CD4-positive, alpha-beta memory T cell (primary cell): ENCODE results near the gene PYDC1. TPM values are rescaled to one million over a fixed set of nuclear protein-coding genes. Genes with fewer than 3 reads are reported as not detected.

Source experiments
- CTCF ChIA-PET: fragments of 350-600 bp; sonication (Branson Sonifier 250); formaldehyde crosslinking; loops from one replicate; lab custom pipeline; 2021; ENCODE audit warnings: inconsistent platforms; ENCODE audit not compliant: partially characterized antibody; lab: Charles Lee
- POLR2A ChIA-PET: fragments of 350-600 bp; sonication (Branson Sonifier 250); formaldehyde crosslinking; loops from one replicate; lab custom pipeline; 2021; ENCODE audit not compliant: partially characterized antibody; lab: Charles Lee
- DNase-seq, 5 donors: peaks; one replicate each; pipeline versions ENCODE4 v3.0.0 to v3.0.0-alpha.2; 2020 to 2022; ENCODE audit warnings: mixed read lengths in 1 of 5
- H3K27ac ChIP-seq: one replicate; pipeline ENCODE4 v1.7.0; 2013; ENCODE audit warnings: low read depth, low read length
- H3K27me3 ChIP-seq: 2 replicates; pipeline ENCODE4 v1.7.0; 2013; ENCODE audit warnings: mild to moderate bottlenecking, low read length, moderate library complexity; ENCODE audit not compliant: insufficient read depth
- H3K36me3 ChIP-seq: 2 replicates; pipeline ENCODE4 v1.7.0; 2013; ENCODE audit warnings: mild to moderate bottlenecking, low read length, moderate library complexity; ENCODE audit not compliant: insufficient read depth
- H3K4me1 ChIP-seq: 2 replicates; pipeline ENCODE4 v1.7.0; 2013; ENCODE audit warnings: mild to moderate bottlenecking, low read length, moderate library complexity; ENCODE audit not compliant: insufficient read depth
- H3K4me3 ChIP-seq, 2 donors: one replicate each; pipeline ENCODE4 v1.7.0; 2013; ENCODE audit warnings: low read length in 2 of 2, mild to moderate bottlenecking in 1 of 2
- H3K9me3 ChIP-seq, 2 donors: one replicate each; pipeline ENCODE4 v1.7.0; 2013; ENCODE audit warnings: low read length in 2 of 2, control low read depth in 1 of 2; ENCODE audit not compliant: control insufficient read depth in 1 of 2
- H3K27ac Mint-ChIP-seq, 7 donors: one replicate each; pipeline ENCODE4 v1.8.0; 2020 to 2021; ENCODE audit warnings: mixed read lengths in 7 of 7, mild to moderate bottlenecking in 6 of 7, inconsistent platforms in 3 of 7, moderate library complexity in 3 of 7
- H3K27me3 Mint-ChIP-seq, 2 donors: one replicate each; pipeline ENCODE4 v1.8.0; 2020 to 2021; ENCODE audit warnings: mixed read lengths in 2 of 2
- H3K36me3 Mint-ChIP-seq, 2 donors: one replicate each; pipeline ENCODE4 v1.8.0; 2020 to 2021; ENCODE audit warnings: mixed read lengths in 2 of 2, inconsistent platforms in 1 of 2, mild to moderate bottlenecking in 1 of 2
- H3K4me1 Mint-ChIP-seq, 4 donors: one replicate each; pipeline ENCODE4 v1.8.0; 2020 to 2021; ENCODE audit warnings: mixed read lengths in 4 of 4, mild to moderate bottlenecking in 1 of 4
- H3K4me3 Mint-ChIP-seq, 8 donors: one replicate each; pipeline ENCODE4 v1.8.0; 2020 to 2021; ENCODE audit warnings: mixed read lengths in 8 of 8, mild to moderate bottlenecking in 7 of 8, moderate library complexity in 6 of 8, inconsistent platforms in 3 of 8
- H3K9me3 Mint-ChIP-seq, 8 donors: one replicate each; pipeline ENCODE4 v1.8.0; 2020 to 2021; ENCODE audit warnings: mixed read lengths in 8 of 8, mild to moderate bottlenecking in 5 of 8, inconsistent platforms in 3 of 8, moderate library complexity in 1 of 8
- intact Hi-C: fragments of 100-400 bp; cut with micrococcal nuclease; formaldehyde crosslinking; loops from one replicate; pipeline ENCODE4 v1.15.1; 2023
- polyA plus RNA-seq, 2 donors: library from polyadenylated mRNA; unstranded; fragments of 300-500 nt; fragmentation: Illumina TruSeq; gene quantifications; one replicate each; pipeline ENCODE4 v1.2.3, GENCODE V29; 2021
- total RNA-seq, 2 experiments: library from RNA; stranded (reverse); gene quantifications; one replicate each; pipeline ENCODE4 v1.2.3, GENCODE V29; 2021

Gene PYDC1
- total and polyA plus RNA-seq, 4 experiments from 2014 or later: not detected

- no peak overlapping the region for H3K4me3 ChIP-seq
- no peaks in the 10 kb centered on the region for H3K36me3 ChIP-seq
- no peak overlapping the region for H3K4me3 Mint-ChIP-seq
- H3K9me3 ChIP-seq: no peaks in the 10 kb centered on the region
- H3K9me3 Mint-ChIP-seq: no peaks in the 10 kb centered on the region
- ChIA-PET CTCF (no interaction called here), POLR2A (no interaction called here)
- intact Hi-C loops: no loop called here
- H3K27ac Mint-ChIP-seq: no peak overlapping the region
- no peak for DNase-seq
- peaks cover 13% of the 10 kb centered on the region for H3K27me3 ChIP-seq
- peaks cover 3 to 6% (median 4%) of the 10 kb centered on the region in 4 donors for H3K4me1 Mint-ChIP-seq
- H3K27me3 Mint-ChIP-seq: peaks cover 19 to 27% of the 10 kb centered on the region in 2 donors
- H3K4me1 ChIP-seq: peaks cover 7% of the 10 kb centered on the region
- no peaks in the 10 kb centered on the region for H3K36me3 Mint-ChIP-seq
- no peak overlapping the region for H3K27ac ChIP-seq
Measured at GRCh38 chr16:31221357-31222160, 4.6 kb upstream of the PYDC1 start.

- intact Hi-C loops: no loop called here
- Histone ChIP-seq H3K27me3 (peaks cover 26% of the 10 kb centered on the region), H3K9me3 (no peaks in the 10 kb centered on the region), H3K36me3 (no peaks in the 10 kb centered on the region), H3K4me1 (peaks cover 23% of the 10 kb centered on the region), H3K4me3 (no peak overlapping the region), H3K27ac (no peak overlapping the region)
- POLR2A ChIA-PET: no interaction called here
- Mint-ChIP-seq H3K27me3 (peaks cover 29 to 38% of the 10 kb centered on the region in 2 donors), H3K27ac (no peak overlapping the region), H3K4me1 (peaks cover 10 to 18% (median 14%) of the 10 kb centered on the region in 4 donors), H3K36me3 (no peaks in the 10 kb centered on the region), H3K9me3 (peaks cover 0 to 2% (median 0%) of the 10 kb centered on the region in 8 donors), H3K4me3 (no peak overlapping the region)
- CTCF ChIA-PET: no interaction called here
- DNase-seq: no peak
Measured at GRCh38 chr16:31219154-31219741, 2.3 kb upstream of the PYDC1 start.

GRCh38 chr16:31217136-31217530, 198 bp upstream of the PYDC1 start:
- Mint-ChIP-seq H3K27ac (no peak overlapping the region), H3K4me3 (peak overlapping the region; percentile 45 to 81 (median 74)), H3K4me1 (peaks cover 10 to 22% (median 14%) of the 10 kb centered on the region in 4 donors), H3K9me3 (peaks cover 0 to 2% (median 0%) of the 10 kb centered on the region in 8 donors), H3K36me3 (no peaks in the 10 kb centered on the region), H3K27me3 (peaks cover 32 to 44% of the 10 kb centered on the region in 2 donors)
- ChIA-PET CTCF (no interaction called here), POLR2A (interaction anchor here (1.4 to 3.7 kb wide), 2 partner anchors 15 to 37 kb away, joined by 6 to 31 read pairs; partner anchors contain the start of genes FUS and PYCARD)
- no peak overlapping the region for H3K27ac ChIP-seq
- H3K36me3 ChIP-seq: no peaks in the 10 kb centered on the region
- intact Hi-C loops: no loop called here
- DNase-seq: no peak
- H3K4me3 ChIP-seq: peak overlapping the region; percentile 11 to 28
- no peaks in the 10 kb centered on the region for H3K9me3 ChIP-seq
- peaks cover 23% of the 10 kb centered on the region for H3K4me1 ChIP-seq
- peaks cover 26% of the 10 kb centered on the region for H3K27me3 ChIP-seq

GRCh38 chr16:31215287-31216162, 1.4 kb downstream of the PYDC1 start:
- peaks cover 26% of the 10 kb centered on the region for H3K27me3 ChIP-seq
- no peaks in the 10 kb centered on the region for H3K36me3 ChIP-seq
- peak in 2 of 5 donors; percentile 14 to 58 for DNase-seq
- H3K4me3 ChIP-seq: peak overlapping the region in 1 of 2 donors; percentile 38
- POLR2A ChIA-PET: interaction anchor here (1.1 to 3.7 kb wide), 3 partner anchors 9 to 74 kb away, joined by 4 to 31 read pairs (median 4); partner anchors contain the start of gene PYCARD
- no peaks in the 10 kb centered on the region for H3K36me3 Mint-ChIP-seq
- CTCF ChIA-PET: interaction anchor here (0.6 kb wide), 1 partner anchor 130 kb away, joined by 3 read pairs; no protein-coding TSS in a partner anchor
- peaks cover 16 to 22% (median 18%) of the 10 kb centered on the region in 4 donors for H3K4me1 Mint-ChIP-seq
- intact Hi-C loops: no loop called here
- H3K4me3 Mint-ChIP-seq: peak overlapping the region; percentile 71 to 95 (median 82)
- H3K4me1 ChIP-seq: peaks cover 23% of the 10 kb centered on the region
- peaks cover 0 to 2% (median 0%) of the 10 kb centered on the region in 8 donors for H3K9me3 Mint-ChIP-seq
- peaks cover 27 to 32% of the 10 kb centered on the region in 2 donors for H3K27me3 Mint-ChIP-seq
- peak overlapping the region in 1 of 7 donors; percentile 65 for H3K27ac Mint-ChIP-seq
- H3K9me3 ChIP-seq: no peaks in the 10 kb centered on the region
- H3K27ac ChIP-seq: no peak overlapping the region

GRCh38 chr16:31214708-31215286, 2.1 kb downstream of the PYDC1 start:
- intact Hi-C loops: no loop called here
- Mint-ChIP-seq H3K36me3 (no peaks in the 10 kb centered on the region), H3K4me1 (peaks cover 16 to 22% (median 18%) of the 10 kb centered on the region in 4 donors), H3K9me3 (peaks cover 0 to 2% (median 0%) of the 10 kb centered on the region in 8 donors), H3K27me3 (peaks cover 27 to 32% of the 10 kb centered on the region in 2 donors), H3K4me3 (peak overlapping the region; percentile 57 to 80 (median 68)), H3K27ac (no peak overlapping the region)
- Histone ChIP-seq H3K4me1 (peaks cover 23% of the 10 kb centered on the region), H3K36me3 (no peaks in the 10 kb centered on the region), H3K27me3 (peaks cover 26% of the 10 kb centered on the region), H3K27ac (no peak overlapping the region), H3K4me3 (no peak overlapping the region), H3K9me3 (no peaks in the 10 kb centered on the region)
- ChIA-PET POLR2A (interaction anchor here (1.1 to 3.7 kb wide), 2 partner anchors 13 to 73 kb away, joined by 4 to 31 read pairs; partner anchors contain the start of gene PYCARD), CTCF (no interaction called here)
- peak in 1 of 5 donors; percentile 18 for DNase-seq

- Mint-ChIP-seq H3K4me3 (peak within 1 kb of the TSS in 6 of 8 donors; percentile 36 to 80 (median 62)), H3K36me3 (no peaks in the 10 kb centered on the region), H3K9me3 (peaks cover 0 to 2% (median 0%) of the 10 kb centered on the region in 8 donors), H3K27me3 (peaks cover 27 to 32% of the 10 kb centered on the region in 2 donors), H3K4me1 (peaks cover 16 to 22% (median 18%) of the 10 kb centered on the region in 4 donors), H3K27ac (peak within 1 kb of the TSS in 2 of 7 donors; percentile 3 to 15)
- ChIA-PET CTCF (no interaction called here), POLR2A (interaction anchor here (0.6 to 3.7 kb wide), 3 partner anchors 12 to 119 kb away, joined by 3 to 31 read pairs (median 4); partner anchors contain the start of gene PYCARD)
- no peak for DNase-seq
- peaks cover 23% of the 10 kb centered on the region for H3K4me1 ChIP-seq
- H3K36me3 ChIP-seq: no peaks in the 10 kb centered on the region
- H3K4me3 ChIP-seq: no peak within 1 kb of the TSS
- H3K27me3 ChIP-seq: peaks cover 26% of the 10 kb centered on the region
- intact Hi-C loops: no loop called here
- H3K9me3 ChIP-seq: no peaks in the 10 kb centered on the region
- no peak within 1 kb of the TSS for H3K27ac ChIP-seq
Measured at GRCh38 chr16:31213877-31214707, 2.8 kb downstream of the PYDC1 start, which contains the start of gene TRIM72. TSS of gene TRIM72 (plus strand) at chr16:31214119. CDS start at chr16:31214739, 620 bp downstream.
